Ovary (tissue), 9 donors: ENCODE data around the gene RPL12. TPM values are rescaled to one million over a fixed set of nuclear protein-coding genes. Genes with fewer than 3 reads are reported as not detected.

ENCODE experiments used
- DNase-seq, 5 donors: peaks; one replicate each; pipeline ENCODE4 v3.0.0-alpha.2; 2019 to 2020
- H3K27ac ChIP-seq, 2 donors: fragments of 200-600 bp; one replicate each; pipeline versions ENCODE4 v1.5.1 to v1.8.0; 2019 to 2022
- H3K27me3 ChIP-seq: fragments of 200-600 bp; one replicate; pipeline ENCODE4 v1.8.0; 2022
- H3K36me3 ChIP-seq: fragments of 200-600 bp; sonication (generic); one replicate; pipeline ENCODE4 v1.5.1; 2019
- H3K4me1 ChIP-seq: one replicate; pipeline ENCODE4 v1.8.1; 2013; ENCODE audit warnings: mild to moderate bottlenecking, moderate library complexity; ENCODE audit not compliant: insufficient read depth
- H3K4me3 ChIP-seq: fragments of 200-600 bp; sonication (generic); one replicate; pipeline ENCODE4 v1.5.1; 2017
- H3K9me3 ChIP-seq, 2 donors: fragments of 200-600 bp in 1 of 2; sonication (generic) in 1 of 2; one replicate each; pipeline versions ENCODE4 v1.5.1 to v1.8.1; 2013 to 2019; ENCODE audit warnings: mild to moderate bottlenecking in 1 of 2, moderate library complexity in 1 of 2
- EP300 ChIP-seq: sonication (generic); formaldehyde crosslinking; IDR thresholded peaks from one replicate; pipeline ENCODE4 v1.6.1; 2017; ENCODE audit warnings: antibody characterized with exemption
- POLR2A ChIP-seq: fragments of 450-650 bp; IDR thresholded peaks from one replicate; pipeline ENCODE4 v1.6.1; 2017; ENCODE audit warnings: antibody characterized with exemption, mild to moderate bottlenecking, moderate library complexity
- WGBS, 3 donors: extraction: QIAGEN DNeasy Blood & Tissue Kit in 1 of 3; methylation state at CpG; one replicate each; pipeline versions ENCODE4 v1.1.5 to v1.1.7; 2013 to 2017; 5-methylcytosine and 5-hydroxymethylcytosine counted together
- intact Hi-C, 4 donors: fragments of 100-400 bp; cut with DNase I; formaldehyde crosslinking; loops; one replicate each; pipeline versions ENCODE4 v1.11.0 to v1.15.1; 2022 to 2023
- polyA plus RNA-seq, 2 donors: library from polyadenylated mRNA; stranded (reverse); fragments of 200-250 nt in 1 of 2; fragments of 350-450 nt in 1 of 2; fragmentation: Illumina TruSeq in 1 of 2; extraction: RNeasy Lipid Tissue Mini Kit (QIAGEN cat#74804) in 1 of 2; gene quantifications; one replicate each; pipeline ENCODE4 v1.2.3, GENCODE V29; 2013 to 2014
- total RNA-seq, 7 donors: library from RNA; depleted of rRNA in 2 of 7; stranded (reverse); fragments of >200 nt in 2 of 7; fragmentation: NEBNext Ultra II Directional in 3 of 7; extraction: Animal tissue kit (Norgen Biotek cat#: 25700) in 3 of 7; gene quantifications; one replicate each; pipeline versions ENCODE4 v1.1.0 to v1.2.4, GENCODE V29; 2016 to 2023
- TF ChIP-seq, protein P1 (sequence below), 3 donors: fragments of 450-650 bp in 2 of 3; fragments of 200-600 bp in 1 of 3; IDR thresholded peaks; one replicate each; pipeline versions ENCODE4 v1.5.1 to v1.8.0; 2016 to 2022; ENCODE audit warnings: antibody characterized with exemption in 3 of 3, mild to moderate bottlenecking in 1 of 3
- donor health status: DM: no; HTN: no; CAD: no; lungs with moderate emphysema.
- donor health status: DM: no; HTN: no; CAD: no.
- donor health status: Bipolar disorder and iron deficiency.
- donor health status: DM: yes; HTN: yes; CAD: no.
- donor health status: DM: no; HTN: no; CAD: no.
- donor health status: DM: yes; HTN: yes; CAD: no.

RPL12 gene
- total and polyA plus RNA-seq, 9 donors, result 1,883 to 5,812 (median 2,353) TPM

GRCh38 chr9:127451858-127452656 lies 851 bp upstream of the RPL12 start:
- 9 to 12% (median 11%) methylated on average over 29 of the region's 29 CpGs for WGBS, 3 donors
- DNase-seq, result peak; percentile 51 to 72 (median 69)
- Histone ChIP-seq H3K27me3 (no peaks in the 10 kb centered on the region), H3K36me3 (no peaks in the 10 kb centered on the region), H3K27ac (peak overlapping the region; percentile 79 to 85), H3K4me3 (peak overlapping the region; percentile 85), H3K4me1 (peaks cover 12% of the 10 kb centered on the region), H3K9me3 (no peaks in the 10 kb centered on the region)
- intact Hi-C loops, result loop anchor here in 1 of 4 donors (5.0 kb wide), 1 partner anchor 135 kb away; no protein-coding TSS in a partner anchor
- TF ChIP-seq POLR2A (no peak), EP300 (no peak)
- TF ChIP-seq, protein P1, sequence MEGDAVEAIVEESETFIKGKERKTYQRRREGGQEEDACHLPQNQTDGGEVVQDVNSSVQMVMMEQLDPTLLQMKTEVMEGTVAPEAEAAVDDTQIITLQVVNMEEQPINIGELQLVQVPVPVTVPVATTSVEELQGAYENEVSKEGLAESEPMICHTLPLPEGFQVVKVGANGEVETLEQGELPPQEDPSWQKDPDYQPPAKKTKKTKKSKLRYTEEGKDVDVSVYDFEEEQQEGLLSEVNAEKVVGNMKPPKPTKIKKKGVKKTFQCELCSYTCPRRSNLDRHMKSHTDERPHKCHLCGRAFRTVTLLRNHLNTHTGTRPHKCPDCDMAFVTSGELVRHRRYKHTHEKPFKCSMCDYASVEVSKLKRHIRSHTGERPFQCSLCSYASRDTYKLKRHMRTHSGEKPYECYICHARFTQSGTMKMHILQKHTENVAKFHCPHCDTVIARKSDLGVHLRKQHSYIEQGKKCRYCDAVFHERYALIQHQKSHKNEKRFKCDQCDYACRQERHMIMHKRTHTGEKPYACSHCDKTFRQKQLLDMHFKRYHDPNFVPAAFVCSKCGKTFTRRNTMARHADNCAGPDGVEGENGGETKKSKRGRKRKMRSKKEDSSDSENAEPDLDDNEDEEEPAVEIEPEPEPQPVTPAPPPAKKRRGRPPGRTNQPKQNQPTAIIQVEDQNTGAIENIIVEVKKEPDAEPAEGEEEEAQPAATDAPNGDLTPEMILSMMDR (IDR thresholded peaks at IDR 0.05), result no peak

DNA sequence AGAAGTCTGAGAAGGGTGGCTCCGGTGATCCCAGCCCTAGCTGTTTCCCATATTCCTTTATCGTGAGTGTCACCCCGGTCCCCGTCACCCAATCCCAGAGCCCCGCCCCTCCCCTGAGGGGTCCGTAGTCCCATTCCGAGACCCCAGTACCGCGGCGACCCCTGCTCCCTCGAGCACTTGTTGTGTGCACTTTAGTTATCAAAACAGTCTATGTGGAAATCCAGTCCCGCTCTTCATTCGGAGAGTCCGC lies 327 bp upstream of the RPL12 start:
- no peaks in the 10 kb centered on the region for H3K27me3 ChIP-seq
- TF ChIP-seq POLR2A (no peak), EP300 (no peak)
- TF ChIP-seq, protein P1 (IDR thresholded peaks at IDR 0.05), result no peak
- WGBS, 3 donors, result 0 to 1% (median 0%) methylated on average over 14 of the region's 14 CpGs
- H3K27ac ChIP-seq, result peak overlapping the region; percentile 79 to 85
- H3K36me3 ChIP-seq, result no peaks in the 10 kb centered on the region
- intact Hi-C loops, result loop anchor here in 1 of 4 donors (5.0 kb wide), 1 partner anchor 136 kb away; no protein-coding TSS in a partner anchor
- H3K9me3 ChIP-seq, result no peaks in the 10 kb centered on the region
- H3K4me1 ChIP-seq, result peaks cover 12% of the 10 kb centered on the region
- peak overlapping the region; percentile 85 for H3K4me3 ChIP-seq
- DNase-seq, result no peak

DNA sequence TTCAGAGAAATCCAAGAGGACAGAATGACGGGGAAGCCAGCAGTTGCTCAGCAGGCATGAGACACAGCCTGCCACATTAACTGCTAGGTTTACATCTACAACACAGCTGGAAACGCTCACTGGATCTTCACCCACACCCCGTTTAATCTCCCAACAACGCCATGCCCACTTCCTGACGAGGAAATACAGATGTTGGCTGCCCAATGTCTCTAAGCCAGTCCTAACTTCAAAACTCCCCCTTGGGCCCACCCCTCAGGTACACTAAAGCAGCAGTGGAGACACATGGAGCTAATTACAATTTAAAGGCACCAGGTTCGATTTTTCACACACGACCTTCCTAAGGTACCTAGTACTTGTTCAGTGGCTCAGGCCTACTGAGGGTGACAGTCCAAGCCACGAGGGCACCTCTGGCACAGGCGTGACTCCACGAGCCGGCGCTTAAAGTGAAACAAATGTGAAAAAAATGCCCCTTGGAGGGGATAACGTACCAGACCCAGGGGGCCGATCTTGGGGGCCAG lies 904 bp downstream of the RPL12 start:
- 0 to 1% (median 1%) methylated on average over 14 of the region's 14 CpGs for WGBS, 3 donors
- H3K4me3 ChIP-seq, result peak overlapping the region; percentile 85
- H3K36me3 ChIP-seq, result no peaks in the 10 kb centered on the region
- DNase-seq, result peak in 1 of 5 donors; percentile 34
- H3K4me1 ChIP-seq, result peaks cover 12% of the 10 kb centered on the region
- TF ChIP-seq EP300 (no peak), POLR2A (no peak)
- TF ChIP-seq, protein P1 (IDR thresholded peaks at IDR 0.05), result no peak
- H3K27ac ChIP-seq, result peak overlapping the region; percentile 55 to 85
- no peaks in the 10 kb centered on the region for H3K27me3 ChIP-seq
- intact Hi-C loops, result loop anchor here in 1 of 4 donors (5.0 kb wide), 1 partner anchor 137 kb away; no protein-coding TSS in a partner anchor
- no peaks in the 10 kb centered on the region for H3K9me3 ChIP-seq

GRCh38 chr9:127449332-127449966 lies 1.8 kb downstream of the RPL12 start:
- peaks cover 12% of the 10 kb centered on the region for H3K4me1 ChIP-seq
- H3K4me3 ChIP-seq, result peak overlapping the region; percentile 8
- H3K27me3 ChIP-seq, result no peaks in the 10 kb centered on the region
- H3K27ac ChIP-seq, result peak overlapping the region; percentile 55 to 85
- intact Hi-C loops, result loop anchor here in 1 of 4 donors (10.0 kb wide), 1 partner anchor 55 kb away; the partner anchor contains the start of gene SLC2A8
- TF ChIP-seq EP300 (no peak), POLR2A (no peak)
- TF ChIP-seq, protein P1 (IDR thresholded peaks at IDR 0.05), result no peak
- DNase-seq, result no peak
- WGBS, 3 donors, result 24 to 33% (median 31%) methylated on average over 5 of the region's 5 CpGs
- no peaks in the 10 kb centered on the region for H3K9me3 ChIP-seq
- no peaks in the 10 kb centered on the region for H3K36me3 ChIP-seq
